Lower lobe of right lung (tissue), 2 donors: ENCODE data around the gene KLK8. TPM values are rescaled to one million over a fixed set of nuclear protein-coding genes. Genes with fewer than 3 reads are reported as not detected.
A peak's percentile ranks its signal among the peaks of the same experiment; 100 is the strongest.

ENCODE experiments used
- ATAC-seq, 2 donors: fragments of 200-7000 bp; cut with Tn5 transposase; one replicate each; pipeline ENCODE4 v1.9.1; 2020 to 2022; ENCODE audit warnings: mild to moderate bottlenecking in 2 of 2, moderate library complexity in 2 of 2
- DNase-seq: peaks from one replicate; pipeline ENCODE4 v3.0.0-alpha.2; 2020
- H3K27ac ChIP-seq: fragments of 200-600 bp; one replicate; pipeline ENCODE4 v1.8.0; 2022
- H3K27me3 ChIP-seq: fragments of 200-600 bp; one replicate; pipeline ENCODE4 v1.8.0; 2022; ENCODE audit warnings: low read depth
- H3K36me3 ChIP-seq: fragments of 200-600 bp; one replicate; pipeline ENCODE4 v1.8.0; 2022; ENCODE audit warnings: mild to moderate bottlenecking
- H3K4me1 ChIP-seq: fragments of 200-600 bp; one replicate; pipeline ENCODE4 v1.8.0; 2022
- H3K4me3 ChIP-seq: fragments of 200-600 bp; one replicate; pipeline ENCODE4 v1.8.0; 2022; ENCODE audit warnings: mild to moderate bottlenecking
- H3K9me3 ChIP-seq: fragments of 200-600 bp; one replicate; pipeline ENCODE4 v1.8.0; 2022
- intact Hi-C: fragments of 100-400 bp; cut with DNase I; formaldehyde crosslinking; loops from one replicate; pipeline ENCODE4 v1.11.0; 2022
- total RNA-seq: library from RNA; stranded (reverse); fragmentation: NEBNext Ultra II Directional; extraction: Animal tissue kit (Norgen Biotek cat#: 25700); gene quantifications from one replicate; pipeline ENCODE4 v1.2.1, GENCODE V29; 2021
- TF ChIP-seq, protein P1 (sequence below): fragments of 200-600 bp; IDR thresholded peaks from one replicate; pipeline ENCODE4 v1.8.0; 2022; ENCODE audit warnings: antibody characterized with exemption, mild to moderate bottlenecking
- donor health status: DM: no; HTN: yes; CAD: no; lungs with severe emphysema.

Gene KLK8
- total RNA-seq, 1 donor from 2014 or later = not detected

- no peaks in the 10 kb centered on the region for H3K36me3 ChIP-seq
- TF ChIP-seq, protein P1, sequence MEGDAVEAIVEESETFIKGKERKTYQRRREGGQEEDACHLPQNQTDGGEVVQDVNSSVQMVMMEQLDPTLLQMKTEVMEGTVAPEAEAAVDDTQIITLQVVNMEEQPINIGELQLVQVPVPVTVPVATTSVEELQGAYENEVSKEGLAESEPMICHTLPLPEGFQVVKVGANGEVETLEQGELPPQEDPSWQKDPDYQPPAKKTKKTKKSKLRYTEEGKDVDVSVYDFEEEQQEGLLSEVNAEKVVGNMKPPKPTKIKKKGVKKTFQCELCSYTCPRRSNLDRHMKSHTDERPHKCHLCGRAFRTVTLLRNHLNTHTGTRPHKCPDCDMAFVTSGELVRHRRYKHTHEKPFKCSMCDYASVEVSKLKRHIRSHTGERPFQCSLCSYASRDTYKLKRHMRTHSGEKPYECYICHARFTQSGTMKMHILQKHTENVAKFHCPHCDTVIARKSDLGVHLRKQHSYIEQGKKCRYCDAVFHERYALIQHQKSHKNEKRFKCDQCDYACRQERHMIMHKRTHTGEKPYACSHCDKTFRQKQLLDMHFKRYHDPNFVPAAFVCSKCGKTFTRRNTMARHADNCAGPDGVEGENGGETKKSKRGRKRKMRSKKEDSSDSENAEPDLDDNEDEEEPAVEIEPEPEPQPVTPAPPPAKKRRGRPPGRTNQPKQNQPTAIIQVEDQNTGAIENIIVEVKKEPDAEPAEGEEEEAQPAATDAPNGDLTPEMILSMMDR = no peak
- intact Hi-C loops = no loop called here
- no peak for DNase-seq
- no peak overlapping the region for H3K4me3 ChIP-seq
- H3K4me1 ChIP-seq = no peaks in the 10 kb centered on the region
- no peaks in the 10 kb centered on the region for H3K9me3 ChIP-seq
- H3K27me3 ChIP-seq = peaks cover 64% of the 10 kb centered on the region
- no peak for ATAC-seq
- no peak overlapping the region for H3K27ac ChIP-seq
These were observed 26.5 kb upstream of the KLK8 start for GRCh38 chr19:51027873-51028272.

- Histone ChIP-seq H3K27me3 (peaks cover 67% of the 10 kb centered on the region), H3K27ac (no peak overlapping the region), H3K9me3 (no peaks in the 10 kb centered on the region), H3K36me3 (no peaks in the 10 kb centered on the region), H3K4me1 (no peaks in the 10 kb centered on the region), H3K4me3 (no peak overlapping the region)
- ATAC-seq (no peak), DNase-seq (no peak)
- intact Hi-C loops = no loop called here
- TF ChIP-seq, protein P1 = no peak
These were observed 25.9 kb upstream of the KLK8 start for GRCh38 chr19:51027126-51027806.

GRCh38 chr19:51026554-51026831 is 25.1 kb upstream of the KLK8 start, which contains the start of gene KLK11:
Gene KLK11, minus strand, starts transcription at chr19:51026616. Its CDS starts 985 bp downstream, at chr19:51025631.
- peak; percentile 64 to 84 for ATAC-seq
- Histone ChIP-seq H3K27ac (no peak within 1 kb of the TSS), H3K36me3 (no peaks in the 10 kb centered on the region), H3K4me3 (no peak within 1 kb of the TSS), H3K4me1 (no peaks in the 10 kb centered on the region), H3K27me3 (peaks cover 61% of the 10 kb centered on the region), H3K9me3 (no peaks in the 10 kb centered on the region)
- TF ChIP-seq, protein P1 = no peak
- intact Hi-C loops = no loop called here
- DNase-seq = no peak

GRCh38 chr19:51025809-51026553 is 24.6 kb upstream of the KLK8 start:
- Histone ChIP-seq H3K36me3 (no peaks in the 10 kb centered on the region), H3K27me3 (peaks cover 61% of the 10 kb centered on the region), H3K27ac (no peak overlapping the region), H3K4me3 (no peak overlapping the region), H3K9me3 (no peaks in the 10 kb centered on the region), H3K4me1 (no peaks in the 10 kb centered on the region)
- TF ChIP-seq, protein P1 = no peak
- ATAC-seq = peak in 1 of 2 donors; percentile 58
- intact Hi-C loops = no loop called here
- DNase-seq = no peak

GRCh38 chr19:51025401-51025800 is 24.0 kb upstream of the KLK8 start:
- Histone ChIP-seq H3K9me3 (no peaks in the 10 kb centered on the region), H3K4me3 (no peak overlapping the region), H3K4me1 (no peaks in the 10 kb centered on the region), H3K27ac (no peak overlapping the region), H3K27me3 (peaks cover 62% of the 10 kb centered on the region), H3K36me3 (no peaks in the 10 kb centered on the region)
- intact Hi-C loops = no loop called here
- TF ChIP-seq, protein P1 = no peak
- DNase-seq = no peak
- ATAC-seq = peak in 1 of 2 donors; percentile 5
